Measurements from ENCODE around the gene LCN6. TPM values are rescaled to one million over a fixed set of nuclear protein-coding genes. Genes with fewer than 3 reads are reported as not detected.

Gene LCN6
- total and polyA plus RNA-seq, 2 of the 13 experiments (the other 11 are each of a cell fraction or from before 2014, with no cell fraction given) = not detected

- no peak for TF ChIP-seq RFXANK (CRISPR knock-in tag; IDR thresholded peaks at IDR 0.05)
- 0 out of 2 replicates have a peak, but pooled peaks have one; percentile 10 for TF ChIP-seq ZNF607 (CRISPR knock-in tag; IDR thresholded peaks at IDR 0.05; ENCODE audit: borderline replicate concordance)
- no peak for TF ChIP-seq ZNF775 (CRISPR knock-in tag; IDR thresholded peaks at IDR 0.05; ENCODE audit: borderline replicate concordance)
- peak; percentile 66 to 78; a peak in 3 of 4 replicates for TF ChIP-seq NR2F1 (CRISPR knock-in tag; IDR thresholded peaks at IDR 0.05)
- peak; percentile 54 for TF ChIP-seq UBTF (CRISPR knock-in tag; IDR thresholded peaks at IDR 0.05)
- no peak for TF ChIP-seq SMARCC2 (IDR thresholded peaks at IDR 0.05)
- TF ChIP-seq ZNF30 (CRISPR knock-in tag; IDR thresholded peaks at IDR 0.05) = no peak
- no peak for TF ChIP-seq SNAPC4 (CRISPR knock-in tag; IDR thresholded peaks at IDR 0.05)
- peak; percentile 39; the same call in 1 of the 2 replicates for TF ChIP-seq ZFY (CRISPR knock-in tag; IDR thresholded peaks at IDR 0.05)
- TF ChIP-seq MAFF (IDR thresholded peaks at IDR 0.05; ENCODE audit: low read depth, low read length) = no peak
- TF ChIP-seq ELF3 (CRISPR knock-in tag; IDR thresholded peaks at IDR 0.05) = 0 out of 2 replicates have a peak, but pooled peaks have one; percentile 28
- no peak for TF ChIP-seq HCFC1 (IDR thresholded peaks at IDR 0.05; ENCODE audit: low read depth, low read length)
- TF ChIP-seq SOX13 (IDR thresholded peaks at IDR 0.05) = 0 out of 2 replicates have a peak, but pooled peaks have one; percentile 35
- TF ChIP-seq SOX13 (CRISPR knock-in tag; conservative IDR thresholded peaks at IDR 0.05 in 1 of 2, IDR thresholded peaks at IDR 0.05 in 1 of 2) = no peak; a peak in 1 of 4 replicates
- TF ChIP-seq TFDP1 (CRISPR knock-in tag; IDR thresholded peaks at IDR 0.05; ENCODE audit: borderline replicate concordance) = 0 out of 2 replicates have a peak, but pooled peaks have one; percentile 13
- no peak for TF ChIP-seq ZNF547 (CRISPR knock-in tag; IDR thresholded peaks at IDR 0.05)
- TF ChIP-seq MXI1 (IDR thresholded peaks at IDR 0.05; ENCODE audit: borderline replicate concordance, low read depth, low read length) = no peak
Measured at GRCh38 chr9:136697146-136697820, 51.0 kb downstream of the LCN6 start (continued).
